ENCODE results near the gene SLC25A53. TPM values are rescaled to one million over a fixed set of nuclear protein-coding genes. Genes with fewer than 3 reads are reported as not detected.

SLC25A53 gene
- total RNA-seq, 4 donors from 2014 or later, result 3.7 to 7.5 (median 5.9) TPM

GRCh38 chrX:104166735-104167436, 10.1 kb upstream of the SLC25A53 start:
- intact Hi-C loops (cut with DNase I; ENCODE audit: low total_unique reads), result no loop called here
- whole genome bisulfite sequencing, 2 donors, result 1 to 34% methylated on average over 28 to 32 of the region's 37 CpGs
- DNase-seq (ENCODE audit: low spot score in 2 of 2), result no peak
- peak overlapping the region; percentile 62 for H3K4me3 ChIP-seq (ENCODE audit: low read depth, poor library complexity, severe bottlenecking)
- no peak for TF ChIP-seq POLR2A (IDR thresholded peaks at IDR 0.05)
- TF ChIP-seq CTCF (IDR thresholded peaks at IDR 0.05), result no peak

- WGBS, 2 donors, result 1 to 35% methylated on average over 9 to 44 of the region's 71 CpGs
- TF ChIP-seq POLR2A (IDR thresholded peaks at IDR 0.05), result no peak
- TF ChIP-seq CTCF (IDR thresholded peaks at IDR 0.05), result no peak
- peak; percentile 77 to 96 for DNase-seq (ENCODE audit: low spot score in 2 of 2)
- H3K4me3 ChIP-seq (ENCODE audit: low read depth, poor library complexity, severe bottlenecking), result peak within 1 kb of the TSS; percentile 62
- intact Hi-C loops (cut with DNase I; ENCODE audit: low total_unique reads), result no loop called here
Measured at GRCh38 chrX:104165894-104166734, 9.3 kb upstream of the SLC25A53 start, which contains the start of gene FAM199X. Gene FAM199X (plus strand): TSS chrX:104166453. CDS start chrX:104166786, 333 bp downstream.

- DNase-seq (ENCODE audit: low spot score in 2 of 2), result no peak
- WGBS, 2 donors, result 24 to 29% methylated on average over 1 of the region's 1 CpG
- intact Hi-C loops (cut with DNase I; ENCODE audit: low total_unique reads), result no loop called here
- TF ChIP-seq POLR2A (IDR thresholded peaks at IDR 0.05) (no peak), CTCF (IDR thresholded peaks at IDR 0.05) (no peak)
- H3K4me3 ChIP-seq (ENCODE audit: low read depth, poor library complexity, severe bottlenecking), result no peak overlapping the region
Measured at GRCh38 chrX:104151037-104151436, 5.8 kb downstream of the SLC25A53 start.

GRCh38 chrX:104141087-104141760, 15.6 kb downstream of the SLC25A53 start:
- TF ChIP-seq POLR2A (IDR thresholded peaks at IDR 0.05) (no peak), CTCF (IDR thresholded peaks at IDR 0.05) (no peak)
- H3K4me3 ChIP-seq (ENCODE audit: low read depth, poor library complexity, severe bottlenecking), result no peak overlapping the region
- no peak for DNase-seq (ENCODE audit: low spot score in 2 of 2)
- 87 to 93% methylated on average over 8 of the region's 8 CpGs for WGBS, 2 donors
- intact Hi-C loops (cut with DNase I; ENCODE audit: low total_unique reads), result no loop called here

GRCh38 chrX:104137496-104137895, 19.3 kb downstream of the SLC25A53 start:
- 67 to 73% methylated on average over 2 to 3 of the region's 3 CpGs for WGBS, 2 donors
- no peak overlapping the region for H3K4me3 ChIP-seq (ENCODE audit: low read depth, poor library complexity, severe bottlenecking)
- intact Hi-C loops (cut with DNase I; ENCODE audit: low total_unique reads), result no loop called here
- no peak for DNase-seq (ENCODE audit: low spot score in 2 of 2)
- TF ChIP-seq CTCF (IDR thresholded peaks at IDR 0.05) (no peak), POLR2A (IDR thresholded peaks at IDR 0.05) (no peak)

Data from lower leg skin (tissue), 4 donors.